ENCODE results near the gene IER5. TPM values are rescaled to one million over a fixed set of nuclear protein-coding genes. Genes with fewer than 3 reads are reported as not detected.

Gene IER5
- total RNA-seq, 1 experiment from 2014 or later, result 30.5 TPM

DNA sequence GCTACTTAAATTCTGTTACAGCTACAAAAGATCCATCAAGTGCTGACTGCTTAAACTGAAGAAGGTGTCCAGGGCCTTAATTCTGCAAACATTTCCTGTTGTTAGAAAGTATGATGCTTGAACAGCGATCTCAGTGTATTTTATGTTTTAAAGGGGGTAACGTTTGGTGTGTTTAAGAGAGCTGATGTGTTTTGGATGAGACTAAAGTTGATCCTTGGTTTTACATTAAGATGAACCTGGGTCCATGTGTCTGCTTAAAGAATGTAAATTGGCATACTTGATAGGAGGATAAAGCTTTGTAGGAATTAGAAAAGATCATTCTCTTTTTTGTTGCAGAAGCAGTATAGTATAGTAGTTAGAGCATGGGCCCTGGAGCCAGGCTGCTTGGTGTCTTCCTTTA lies 3.6 kb downstream of the IER5 start:
- no TSS peak for BruUV-seq (replicated peaks)
- peaks cover 3% of the 10 kb centered on the region in 2 experiments; a peak in 2 of 4 replicates for H3K36me3 ChIP-seq (ENCODE audit: control insufficient read depth in 1 of 2, insufficient read depth in 2 of 2, low read length in 2 of 2)
- H3K4me3 ChIP-seq (replicated peaks in 1 of 2; ENCODE audit: low read depth in 1 of 2, low read length in 2 of 2), result no peak overlapping the region
- peaks cover 44% of the 10 kb centered on the region for H3K79me2 ChIP-seq (ENCODE audit: insufficient read depth, low read length)
- H3K9ac ChIP-seq (ENCODE audit: low read length), result no peak overlapping the region
- DNase-seq (ENCODE audit: low read depth, low spot score) (no peak), ATAC-seq (no peak)
- ChIA-PET POLR2A (interaction anchor here (1.2 to 2.1 kb wide), 6 partner anchors 9 to 49 kb away, joined by 3 to 8 read pairs (median 4); no protein-coding TSS in a partner anchor), RAD21 (ENCODE audit: low non-redundant PET in 1 of 2, low total read pairs in 2 of 2, uncharacterized antibody in 2 of 2, unreplicated experiment in 2 of 2) (no interaction called here), CTCF (interaction anchor here (1.1 to 1.7 kb wide), 3 partner anchors 49 to 210 kb away, joined by 4 to 5 read pairs (median 5); no protein-coding TSS in a partner anchor)
- intact Hi-C loops (cut with micrococcal nuclease), result no loop called here
- no peaks in the 10 kb centered on the region for H3K9me2 ChIP-seq (ENCODE audit: insufficient read depth)
- H4K20me1 ChIP-seq (ENCODE audit: insufficient read depth), result peaks cover 22% of the 10 kb centered on the region; the same call in 1 of the 2 replicates
- H3K27me3 ChIP-seq (ENCODE audit: insufficient read depth, low read length), result no peaks in the 10 kb centered on the region
- no peaks in the 10 kb centered on the region for H3K9me3 ChIP-seq (ENCODE audit: control insufficient read depth in 1 of 2, insufficient read depth in 1 of 2, low read depth in 1 of 2, low read length in 2 of 2)
- H3K4me2 ChIP-seq (ENCODE audit: low read length), result no peak overlapping the region
- H2AFZ ChIP-seq (ENCODE audit: low read depth, low read length, poor library complexity, severe bottlenecking), result no peak overlapping the region
- peaks cover 17 to 27% of the 10 kb centered on the region in 2 experiments for H3K4me1 ChIP-seq (ENCODE audit: control insufficient read depth in 1 of 2, insufficient read depth in 2 of 2, low read length in 2 of 2)
- no peak for TF ChIP-seq POLR2AphosphoS5 (IDR thresholded peaks at IDR 0.05; ENCODE audit: low read depth, low read length)
- no peak for TF ChIP-seq ZNF274 (IDR thresholded peaks at IDR 0.05; ENCODE audit: low read depth, low read length)
- TF ChIP-seq EZH2 (IDR thresholded peaks at IDR 0.05), result no peak
- TF ChIP-seq POLR2A (IDR thresholded peaks at IDR 0.05; ENCODE audit: borderline replicate concordance, extremely low read depth, insufficient read depth, insufficient read length), result no peak
- TF ChIP-seq TCF7L2 (IDR thresholded peaks at IDR 0.05; ENCODE audit: borderline replicate concordance, extremely low read depth, insufficient read depth, insufficient read length), result no peak
- no peak for TF ChIP-seq CBX3 (IDR thresholded peaks at IDR 0.05; ENCODE audit: low read depth)
- TF ChIP-seq, protein P1, sequence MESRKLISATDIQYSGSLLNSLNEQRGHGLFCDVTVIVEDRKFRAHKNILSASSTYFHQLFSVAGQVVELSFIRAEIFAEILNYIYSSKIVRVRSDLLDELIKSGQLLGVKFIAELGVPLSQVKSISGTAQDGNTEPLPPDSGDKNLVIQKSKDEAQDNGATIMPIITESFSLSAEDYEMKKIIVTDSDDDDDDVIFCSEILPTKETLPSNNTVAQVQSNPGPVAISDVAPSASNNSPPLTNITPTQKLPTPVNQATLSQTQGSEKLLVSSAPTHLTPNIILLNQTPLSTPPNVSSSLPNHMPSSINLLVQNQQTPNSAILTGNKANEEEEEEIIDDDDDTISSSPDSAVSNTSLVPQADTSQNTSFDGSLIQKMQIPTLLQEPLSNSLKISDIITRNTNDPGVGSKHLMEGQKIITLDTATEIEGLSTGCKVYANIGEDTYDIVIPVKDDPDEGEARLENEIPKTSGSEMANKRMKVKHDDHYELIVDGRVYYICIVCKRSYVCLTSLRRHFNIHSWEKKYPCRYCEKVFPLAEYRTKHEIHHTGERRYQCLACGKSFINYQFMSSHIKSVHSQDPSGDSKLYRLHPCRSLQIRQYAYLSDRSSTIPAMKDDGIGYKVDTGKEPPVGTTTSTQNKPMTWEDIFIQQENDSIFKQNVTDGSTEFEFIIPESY (IDR thresholded peaks at IDR 0.05; ENCODE audit: extremely low read depth, insufficient replicate concordance, low read length), result no peak
- no peak for TF ChIP-seq YY1 (IDR thresholded peaks at IDR 0.05; ENCODE audit: extremely low read depth, insufficient replicate concordance, low read depth, low read length)
- no peak overlapping the region for H3K27ac ChIP-seq (ENCODE audit: low read depth, low read length)
